Measurements from ENCODE around the gene KIF25.

DNA sequence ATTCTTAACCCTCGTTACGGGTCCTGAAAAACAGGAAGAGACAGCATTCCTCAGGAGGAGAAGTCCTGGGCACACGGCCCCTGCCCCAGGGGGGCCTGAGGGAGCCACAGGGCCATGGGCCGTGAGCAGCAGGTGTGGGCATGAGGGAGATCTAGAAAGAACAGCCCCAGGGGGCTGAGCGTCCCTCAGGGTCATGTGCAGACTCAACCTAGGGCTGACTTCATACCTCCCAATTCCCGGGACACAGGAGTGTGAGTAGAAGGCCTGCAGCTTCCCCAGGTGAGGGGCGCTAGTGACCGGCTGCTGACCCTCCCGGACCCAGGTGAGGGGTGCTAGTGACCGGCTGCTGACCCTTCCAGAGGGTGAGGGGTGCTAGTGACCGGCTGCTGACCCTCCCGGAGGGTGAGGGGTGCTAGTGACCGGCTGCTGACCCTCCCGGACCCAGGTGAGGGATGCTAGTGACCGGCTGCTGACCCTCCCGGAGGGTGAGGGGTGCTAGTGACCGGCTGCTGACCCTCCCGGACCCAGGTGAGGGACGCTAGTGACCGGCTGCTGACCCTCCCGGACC lies 46.5 kb downstream of the KIF25 start:
- TF ChIP-seq, protein P1, sequence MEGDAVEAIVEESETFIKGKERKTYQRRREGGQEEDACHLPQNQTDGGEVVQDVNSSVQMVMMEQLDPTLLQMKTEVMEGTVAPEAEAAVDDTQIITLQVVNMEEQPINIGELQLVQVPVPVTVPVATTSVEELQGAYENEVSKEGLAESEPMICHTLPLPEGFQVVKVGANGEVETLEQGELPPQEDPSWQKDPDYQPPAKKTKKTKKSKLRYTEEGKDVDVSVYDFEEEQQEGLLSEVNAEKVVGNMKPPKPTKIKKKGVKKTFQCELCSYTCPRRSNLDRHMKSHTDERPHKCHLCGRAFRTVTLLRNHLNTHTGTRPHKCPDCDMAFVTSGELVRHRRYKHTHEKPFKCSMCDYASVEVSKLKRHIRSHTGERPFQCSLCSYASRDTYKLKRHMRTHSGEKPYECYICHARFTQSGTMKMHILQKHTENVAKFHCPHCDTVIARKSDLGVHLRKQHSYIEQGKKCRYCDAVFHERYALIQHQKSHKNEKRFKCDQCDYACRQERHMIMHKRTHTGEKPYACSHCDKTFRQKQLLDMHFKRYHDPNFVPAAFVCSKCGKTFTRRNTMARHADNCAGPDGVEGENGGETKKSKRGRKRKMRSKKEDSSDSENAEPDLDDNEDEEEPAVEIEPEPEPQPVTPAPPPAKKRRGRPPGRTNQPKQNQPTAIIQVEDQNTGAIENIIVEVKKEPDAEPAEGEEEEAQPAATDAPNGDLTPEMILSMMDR (IDR thresholded peaks at IDR 0.05): no peak
- TF ChIP-seq POLR2A (IDR thresholded peaks at IDR 0.05; ENCODE audit: low read depth): no peak
